Measurements from ENCODE around the gene NRN1.

The NRN1 gene

DNA sequence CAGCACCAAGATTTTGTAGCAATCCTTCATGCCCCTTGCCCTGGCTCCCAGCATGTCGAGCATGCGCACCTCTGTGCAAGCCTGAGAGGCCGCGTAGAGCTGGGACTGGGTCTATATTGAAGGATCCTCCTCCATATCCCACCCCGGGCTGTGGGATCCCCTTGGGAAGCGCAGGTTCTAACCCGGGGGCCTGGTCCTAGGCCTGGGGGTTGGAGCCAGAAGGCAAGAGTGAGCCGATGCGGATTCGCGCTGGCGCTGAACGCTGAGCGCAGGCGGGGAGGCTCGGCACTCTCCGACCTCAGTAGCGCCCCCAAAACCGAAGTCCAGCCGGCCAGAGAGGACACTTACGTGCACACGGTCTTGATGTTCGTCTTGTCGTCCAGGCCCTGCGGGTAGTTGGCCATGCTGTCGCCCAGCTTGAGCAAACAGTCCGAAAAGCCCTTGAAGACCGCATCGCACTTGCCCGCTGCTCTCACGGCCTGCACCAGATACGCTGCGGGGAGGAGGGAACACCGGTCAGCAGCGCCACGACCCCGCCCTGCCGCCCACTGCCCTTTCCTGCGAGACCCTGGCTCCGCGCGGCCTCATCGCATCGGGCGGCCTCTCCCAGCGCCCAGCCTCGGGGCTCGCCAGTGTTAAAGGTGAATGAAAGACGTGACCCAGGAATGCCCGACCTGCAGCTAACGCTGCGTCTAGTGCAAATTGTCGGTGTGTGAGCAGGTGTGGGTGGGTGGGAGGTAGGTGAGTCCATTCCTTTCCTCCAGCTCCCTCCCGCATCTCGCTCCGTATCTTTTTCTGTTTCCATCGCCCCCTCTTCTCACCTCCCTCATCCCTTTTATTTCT is 4.5 kb downstream of the NRN1 start:
- Histone ChIP-seq H3K27ac (replicated peaks) (no peak overlapping the region), H3K27me3 (ENCODE audit: insufficient read depth, poor library complexity, severe bottlenecking) (peaks cover 45% of the 10 kb centered on the region), H3K4me3 (replicated peaks; ENCODE audit: insufficient read depth, low read length) (no peak overlapping the region)
- no peak for DNase-seq (ENCODE audit: low read depth in 1 of 2, low spot score in 1 of 2)
- TF ChIP-seq POLR2AphosphoS5 (IDR thresholded peaks at IDR 0.05; ENCODE audit: low read depth) (no peak), SPI1 (IDR thresholded peaks at IDR 0.05; ENCODE audit: borderline replicate concordance, low read depth) (no peak), CTCF (IDR thresholded peaks at IDR 0.05; ENCODE audit: insufficient read depth, low read length) (no peak), REST (IDR thresholded peaks at IDR 0.05; ENCODE audit: insufficient replicate concordance, low read depth) (no peak), GABPA (IDR thresholded peaks at IDR 0.05; ENCODE audit: low read depth) (no peak)

- Histone ChIP-seq H3K4me3 (replicated peaks; ENCODE audit: insufficient read depth, low read length) (no peak overlapping the region), H3K27me3 (ENCODE audit: insufficient read depth, poor library complexity, severe bottlenecking) (peaks cover 41% of the 10 kb centered on the region), H3K27ac (replicated peaks) (no peak overlapping the region)
- DNase-seq (ENCODE audit: low read depth in 1 of 2, low spot score in 1 of 2), result no peak
- no peak for TF ChIP-seq SPI1 (IDR thresholded peaks at IDR 0.05; ENCODE audit: borderline replicate concordance, low read depth)
- no peak for TF ChIP-seq REST (IDR thresholded peaks at IDR 0.05; ENCODE audit: insufficient replicate concordance, low read depth)
- TF ChIP-seq GABPA (IDR thresholded peaks at IDR 0.05; ENCODE audit: low read depth), result no peak
- TF ChIP-seq CTCF (IDR thresholded peaks at IDR 0.05; ENCODE audit: insufficient read depth, low read length), result no peak
- no peak for TF ChIP-seq POLR2AphosphoS5 (IDR thresholded peaks at IDR 0.05; ENCODE audit: low read depth)
These were observed 5.3 kb downstream of the NRN1 start for GRCh38 chr6:6001443-6001842.

GRCh38 chr6:5999688-6000608 is 6.8 kb downstream of the NRN1 start:
- Histone ChIP-seq H3K27ac (replicated peaks) (no peak overlapping the region), H3K27me3 (ENCODE audit: insufficient read depth, poor library complexity, severe bottlenecking) (peaks cover 38% of the 10 kb centered on the region), H3K4me3 (replicated peaks; ENCODE audit: insufficient read depth, low read length) (no peak overlapping the region)
- no peak for DNase-seq (ENCODE audit: low read depth in 1 of 2, low spot score in 1 of 2)
- TF ChIP-seq POLR2AphosphoS5 (IDR thresholded peaks at IDR 0.05; ENCODE audit: low read depth), result no peak
- TF ChIP-seq CTCF (IDR thresholded peaks at IDR 0.05; ENCODE audit: insufficient read depth, low read length), result no peak
- no peak for TF ChIP-seq GABPA (IDR thresholded peaks at IDR 0.05; ENCODE audit: low read depth)
- TF ChIP-seq SPI1 (IDR thresholded peaks at IDR 0.05; ENCODE audit: borderline replicate concordance, low read depth), result 0 out of 2 replicates have a peak, but pooled peaks have one; percentile 3
- TF ChIP-seq REST (IDR thresholded peaks at IDR 0.05; ENCODE audit: insufficient replicate concordance, low read depth), result no peak
